Endothelial cell of umbilical vein (primary cell): ENCODE measurements around the gene RRAGB.

Source experiments
- EZH2 ChIP-seq: IDR thresholded peaks from 2 replicates; pipeline ENCODE4 v1.6.1; 2012; ENCODE audit warnings: borderline replicate concordance, low read depth, mild to moderate bottlenecking, moderate library complexity, low read length, inconsistent platforms; ENCODE audit not compliant: severe bottlenecking
- MYC ChIP-seq: IDR thresholded peaks from one replicate; pipeline ENCODE4 v1.6.1; 2011; ENCODE audit warnings: mild to moderate bottlenecking, low read depth, low read length
- POLR2A ChIP-seq: IDR thresholded peaks from 2 replicates; pipeline ENCODE4 v1.6.1; 2012; ENCODE audit warnings: low read depth, mild to moderate bottlenecking, control low read depth, low read length
- TF ChIP-seq, protein P1 (sequence below), 2 donors: IDR thresholded peaks; 1 replicate in 1 of 2; 2 replicates in 1 of 2; pipeline ENCODE4 v1.5.1; 2011; ENCODE audit warnings: low read length in 2 of 2, mild to moderate bottlenecking in 2 of 2, moderate library complexity in 2 of 2, control low read depth in 1 of 2, inconsistent platforms in 1 of 2, low read depth in 1 of 2; ENCODE audit not compliant: insufficient read depth in 1 of 2; ENCODE audit errors: extremely low read depth in 1 of 2

- TF ChIP-seq MYC (no peak), EZH2 (no peak), POLR2A (no peak)
- TF ChIP-seq, protein P1, sequence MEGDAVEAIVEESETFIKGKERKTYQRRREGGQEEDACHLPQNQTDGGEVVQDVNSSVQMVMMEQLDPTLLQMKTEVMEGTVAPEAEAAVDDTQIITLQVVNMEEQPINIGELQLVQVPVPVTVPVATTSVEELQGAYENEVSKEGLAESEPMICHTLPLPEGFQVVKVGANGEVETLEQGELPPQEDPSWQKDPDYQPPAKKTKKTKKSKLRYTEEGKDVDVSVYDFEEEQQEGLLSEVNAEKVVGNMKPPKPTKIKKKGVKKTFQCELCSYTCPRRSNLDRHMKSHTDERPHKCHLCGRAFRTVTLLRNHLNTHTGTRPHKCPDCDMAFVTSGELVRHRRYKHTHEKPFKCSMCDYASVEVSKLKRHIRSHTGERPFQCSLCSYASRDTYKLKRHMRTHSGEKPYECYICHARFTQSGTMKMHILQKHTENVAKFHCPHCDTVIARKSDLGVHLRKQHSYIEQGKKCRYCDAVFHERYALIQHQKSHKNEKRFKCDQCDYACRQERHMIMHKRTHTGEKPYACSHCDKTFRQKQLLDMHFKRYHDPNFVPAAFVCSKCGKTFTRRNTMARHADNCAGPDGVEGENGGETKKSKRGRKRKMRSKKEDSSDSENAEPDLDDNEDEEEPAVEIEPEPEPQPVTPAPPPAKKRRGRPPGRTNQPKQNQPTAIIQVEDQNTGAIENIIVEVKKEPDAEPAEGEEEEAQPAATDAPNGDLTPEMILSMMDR (IDR thresholded peaks at IDR 0.05; ENCODE audit: extremely low read depth in 1 of 2, insufficient read depth in 1 of 2, low read depth in 1 of 2, low read length in 2 of 2) = no peak
These were observed 20.2 kb upstream of the RRAGB start for GRCh38 chrX:55697381-55697780.
